ENCODE measurements around the gene IRX4. TPM values are rescaled to one million over a fixed set of nuclear protein-coding genes. Genes with fewer than 3 reads are reported as not detected.

The IRX4 gene
- total RNA-seq, 1 experiment from 2014 or later: 16.5 TPM

GRCh38 chr5:1851290-1851934 lies 31.3 kb downstream of the IRX4 start:
- Histone ChIP-seq H4K20me1 (ENCODE audit: insufficient read depth) (no peaks in the 10 kb centered on the region), H3K36me3 (ENCODE audit: control insufficient read depth in 1 of 2, insufficient read depth in 2 of 2, low read length in 2 of 2) (no peaks in the 10 kb centered on the region), H3K4me1 (ENCODE audit: control insufficient read depth in 1 of 2, insufficient read depth in 2 of 2, low read length in 2 of 2) (no peaks in the 10 kb centered on the region), H3K9ac (ENCODE audit: low read length) (no peak overlapping the region), H3K4me2 (ENCODE audit: low read length) (no peak overlapping the region), H3K79me2 (ENCODE audit: insufficient read depth, low read length) (no peaks in the 10 kb centered on the region), H2AFZ (ENCODE audit: low read depth, low read length, poor library complexity, severe bottlenecking) (no peak overlapping the region), H3K27ac (ENCODE audit: low read depth, low read length) (no peak overlapping the region), H3K27me3 (ENCODE audit: insufficient read depth, low read length) (peaks cover 4% of the 10 kb centered on the region; the same call in 1 of the 2 replicates), H3K4me3 (replicated peaks in 1 of 2; ENCODE audit: low read depth in 1 of 2, low read length in 2 of 2) (no peak overlapping the region), H3K9me2 (ENCODE audit: insufficient read depth) (no peaks in the 10 kb centered on the region), H3K9me3 (ENCODE audit: control insufficient read depth in 1 of 2, insufficient read depth in 1 of 2, low read depth in 1 of 2, low read length in 2 of 2) (no peaks in the 10 kb centered on the region)
- ChIA-PET POLR2A (no interaction called here), CTCF (no interaction called here), RAD21 (ENCODE audit: low non-redundant PET in 1 of 2, low total read pairs in 2 of 2, uncharacterized antibody in 2 of 2, unreplicated experiment in 2 of 2) (no interaction called here)
- BruUV-seq (replicated peaks): no TSS peak
- intact Hi-C loops (cut with micrococcal nuclease): no loop called here
- no peak for ATAC-seq
- TF ChIP-seq ELF1 (IDR thresholded peaks at IDR 0.05; ENCODE audit: borderline replicate concordance, low read depth) (no peak), RAD21 (IDR thresholded peaks at IDR 0.05; ENCODE audit: low read depth) (no peak), TCF7L2 (IDR thresholded peaks at IDR 0.05; ENCODE audit: borderline replicate concordance, extremely low read depth, insufficient read depth, insufficient read length) (no peak), YY1 (IDR thresholded peaks at IDR 0.05; ENCODE audit: extremely low read depth, insufficient replicate concordance, low read depth, low read length) (no peak), SIN3A (IDR thresholded peaks at IDR 0.05; ENCODE audit: low read depth) (no peak), ZNF274 (IDR thresholded peaks at IDR 0.05; ENCODE audit: low read depth, low read length) (no peak), CEBPB (IDR thresholded peaks at IDR 0.05; ENCODE audit: low read depth) (no peak), CTCF (IDR thresholded peaks at IDR 0.05 in 2 of 3, conservative IDR thresholded peaks at IDR 0.05 in 1 of 3; ENCODE audit: borderline replicate concordance in 1 of 3, insufficient read depth in 1 of 3, low read depth in 2 of 3, low read length in 2 of 3) (no peak), ATF3 (IDR thresholded peaks at IDR 0.05) (no peak), ZFX (IDR thresholded peaks at IDR 0.05) (no peak), CBX3 (IDR thresholded peaks at IDR 0.05; ENCODE audit: low read depth) (no peak), FOSL1 (IDR thresholded peaks at IDR 0.05; ENCODE audit: low read depth) (no peak), JUND (IDR thresholded peaks at IDR 0.05) (no peak), EGR1 (IDR thresholded peaks at IDR 0.05; ENCODE audit: low read depth) (no peak), POLR2A (IDR thresholded peaks at IDR 0.05; ENCODE audit: borderline replicate concordance, extremely low read depth, insufficient read depth, insufficient read length) (no peak)
- TF ChIP-seq, protein P1, sequence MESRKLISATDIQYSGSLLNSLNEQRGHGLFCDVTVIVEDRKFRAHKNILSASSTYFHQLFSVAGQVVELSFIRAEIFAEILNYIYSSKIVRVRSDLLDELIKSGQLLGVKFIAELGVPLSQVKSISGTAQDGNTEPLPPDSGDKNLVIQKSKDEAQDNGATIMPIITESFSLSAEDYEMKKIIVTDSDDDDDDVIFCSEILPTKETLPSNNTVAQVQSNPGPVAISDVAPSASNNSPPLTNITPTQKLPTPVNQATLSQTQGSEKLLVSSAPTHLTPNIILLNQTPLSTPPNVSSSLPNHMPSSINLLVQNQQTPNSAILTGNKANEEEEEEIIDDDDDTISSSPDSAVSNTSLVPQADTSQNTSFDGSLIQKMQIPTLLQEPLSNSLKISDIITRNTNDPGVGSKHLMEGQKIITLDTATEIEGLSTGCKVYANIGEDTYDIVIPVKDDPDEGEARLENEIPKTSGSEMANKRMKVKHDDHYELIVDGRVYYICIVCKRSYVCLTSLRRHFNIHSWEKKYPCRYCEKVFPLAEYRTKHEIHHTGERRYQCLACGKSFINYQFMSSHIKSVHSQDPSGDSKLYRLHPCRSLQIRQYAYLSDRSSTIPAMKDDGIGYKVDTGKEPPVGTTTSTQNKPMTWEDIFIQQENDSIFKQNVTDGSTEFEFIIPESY (IDR thresholded peaks at IDR 0.05; ENCODE audit: extremely low read depth, insufficient replicate concordance, low read length): no peak
- TF ChIP-seq, protein P2, sequence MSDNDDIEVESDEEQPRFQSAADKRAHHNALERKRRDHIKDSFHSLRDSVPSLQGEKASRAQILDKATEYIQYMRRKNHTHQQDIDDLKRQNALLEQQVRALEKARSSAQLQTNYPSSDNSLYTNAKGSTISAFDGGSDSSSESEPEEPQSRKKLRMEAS (IDR thresholded peaks at IDR 0.05): no peak
- no peak for DNase-seq (ENCODE audit: low read depth, low spot score)

All from HCT116 (cell line).